Cardiac muscle cell (in vitro differentiated cells and primary cell): ENCODE measurements around the gene PLD1. TPM values are rescaled to one million over a fixed set of nuclear protein-coding genes. Genes with fewer than 3 reads are reported as not detected.

Source experiments
- DNase-seq, 2 donors: peaks; one replicate each; pipeline versions ENCODE4 v3.0.0 to v3.0.0-alpha.2; 2010 to 2017; ENCODE audit warnings: low read depth in 1 of 2, low spot score in 1 of 2
- H3K27ac ChIP-seq: fragments of 200-600 bp; sonication (generic); 2 replicates; pipeline ENCODE4 v1.5.1; 2016
- H3K27me3 ChIP-seq: fragments of 200-600 bp; sonication (generic); 2 replicates; pipeline ENCODE4 v1.6.0; 2016; ENCODE audit warnings: control low read depth
- H3K36me3 ChIP-seq: fragments of 200-600 bp; sonication (generic); 2 replicates; pipeline ENCODE4 v1.5.1; 2016; ENCODE audit warnings: control low read depth
- H3K4me1 ChIP-seq: fragments of 200-600 bp; sonication (generic); 2 replicates; pipeline ENCODE4 v1.8.1; 2017; ENCODE audit warnings: low read depth, mild to moderate bottlenecking, mixed run types
- H3K4me3 ChIP-seq: fragments of 200-600 bp; sonication (generic); 2 replicates; pipeline ENCODE4 v1.5.1; 2016; ENCODE audit warnings: mild to moderate bottlenecking
- H3K9me3 ChIP-seq: fragments of 200-600 bp; sonication (generic); 2 replicates; pipeline ENCODE4 v1.5.1; 2017; ENCODE audit warnings: low read depth, mild to moderate bottlenecking, control low read depth
- CTCF ChIP-seq: IDR thresholded peaks from 2 replicates; pipeline ENCODE4 v1.5.1; 2012; ENCODE audit warnings: low read depth, mild to moderate bottlenecking, low read length
- polyA plus RNA-seq: library from polyadenylated mRNA; unstranded; fragments of >200 nt; fragmentation: Nextera tagmentation; extraction: Ambion mirVana; gene quantifications from 2 replicates; pipeline ENCODE4 v1.2.1, GENCODE V29; 2016
- total RNA-seq: library from RNA; depleted of rRNA; stranded (reverse); fragments of >200 nt; gene quantifications from 2 replicates; pipeline ENCODE4 v1.2.3, GENCODE V29; 2016

The PLD1 gene
- total and polyA plus RNA-seq, 2 experiments from 2014 or later, result 18.3 to 35.1 TPM

- H3K4me1 ChIP-seq, result no peaks in the 10 kb centered on the region
- H3K9me3 ChIP-seq, result no peaks in the 10 kb centered on the region
- no peak overlapping the region for H3K4me3 ChIP-seq
- H3K27me3 ChIP-seq, result no peaks in the 10 kb centered on the region
- no peak for TF ChIP-seq CTCF
- DNase-seq, result no peak
- no peaks in the 10 kb centered on the region for H3K36me3 ChIP-seq
- no peak overlapping the region for H3K27ac ChIP-seq
These were observed 77.5 kb downstream of the PLD1 start for GRCh38 chr3:171732756-171733155.

DNA sequence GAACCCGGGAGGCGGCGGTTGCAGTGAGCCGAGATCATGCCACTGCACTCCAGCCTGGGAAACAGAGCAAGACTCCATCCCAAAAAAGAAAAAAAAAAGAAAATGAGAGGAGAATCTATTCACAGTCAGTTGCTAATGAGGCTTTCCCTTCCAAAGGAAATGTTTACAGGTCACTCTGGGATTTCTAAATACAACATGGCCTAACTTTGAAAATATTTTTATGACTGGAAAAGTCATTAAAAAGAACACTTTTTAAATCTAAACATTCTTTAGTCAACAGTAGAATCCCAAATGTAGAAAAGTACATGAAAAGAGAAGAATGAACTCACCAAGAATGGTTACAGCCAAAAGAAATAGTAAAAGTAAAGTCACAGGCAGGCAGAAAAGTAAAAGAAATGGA is 78.6 kb downstream of the PLD1 start:
- Histone ChIP-seq H3K9me3 (no peaks in the 10 kb centered on the region), H3K4me3 (no peak overlapping the region), H3K27ac (no peak overlapping the region), H3K27me3 (no peaks in the 10 kb centered on the region), H3K36me3 (no peaks in the 10 kb centered on the region), H3K4me1 (no peaks in the 10 kb centered on the region)
- no peak for TF ChIP-seq CTCF
- no peak for DNase-seq

GRCh38 chr3:171729452-171730334 is 80.6 kb downstream of the PLD1 start:
- Histone ChIP-seq H3K27me3 (no peaks in the 10 kb centered on the region), H3K36me3 (peaks cover 1% of the 10 kb centered on the region), H3K27ac (no peak overlapping the region), H3K4me3 (no peak overlapping the region), H3K4me1 (no peaks in the 10 kb centered on the region), H3K9me3 (no peaks in the 10 kb centered on the region)
- no peak for TF ChIP-seq CTCF
- DNase-seq, result no peak

DNA sequence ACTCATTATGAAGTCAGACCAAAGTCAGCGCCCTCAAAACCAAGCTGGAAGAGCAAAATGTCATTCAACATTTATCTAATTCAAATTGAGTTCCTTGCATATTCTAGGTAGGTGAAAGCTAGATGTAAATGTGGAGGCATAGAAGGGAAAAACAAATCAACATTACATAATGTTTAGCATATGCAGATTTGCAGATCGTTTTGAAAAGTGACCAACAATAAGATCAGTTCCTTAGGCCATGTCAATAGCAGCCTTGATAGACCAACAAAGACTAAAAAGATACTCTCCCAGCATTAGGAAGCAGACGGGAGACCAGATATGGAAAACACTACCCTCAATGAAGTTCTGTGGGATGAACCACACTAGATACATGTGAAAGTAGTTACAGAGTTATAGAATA is 83.0 kb downstream of the PLD1 start:
- Histone ChIP-seq H3K36me3 (peaks cover 8% of the 10 kb centered on the region), H3K4me3 (no peak overlapping the region), H3K9me3 (no peaks in the 10 kb centered on the region), H3K4me1 (no peaks in the 10 kb centered on the region), H3K27me3 (no peaks in the 10 kb centered on the region), H3K27ac (no peak overlapping the region)
- no peak for TF ChIP-seq CTCF
- no peak for DNase-seq

DNA sequence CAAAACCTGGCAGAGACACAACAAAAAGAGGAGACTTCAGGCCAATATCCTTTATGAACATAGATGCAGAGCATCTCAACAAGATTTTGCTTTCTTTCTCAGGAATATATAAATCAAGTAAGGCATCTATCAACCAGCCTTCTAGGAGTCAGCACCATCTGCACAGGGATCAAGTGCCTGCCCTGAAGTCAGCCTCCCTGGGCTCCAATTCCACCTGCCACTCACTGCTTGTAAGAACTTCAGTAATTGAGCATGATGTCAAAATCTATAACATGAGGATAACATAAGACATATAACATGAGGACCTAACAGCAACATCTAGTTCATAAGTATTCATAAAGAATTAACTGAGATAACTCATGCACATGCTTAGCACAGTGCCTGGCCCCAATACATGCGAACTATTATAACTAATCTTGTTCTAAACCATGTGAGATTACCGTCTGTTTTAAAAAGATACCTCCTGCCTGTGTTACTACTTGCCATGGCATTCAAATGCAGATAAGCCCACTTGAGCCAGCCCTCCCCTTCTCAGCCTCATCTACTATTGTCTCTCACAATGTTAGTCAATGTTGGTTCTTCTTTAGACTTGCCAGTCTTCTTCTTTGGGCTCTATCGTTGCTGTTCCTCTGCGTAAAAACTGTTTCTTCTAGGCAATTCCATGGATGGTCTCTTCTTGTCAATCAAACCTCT is 91.6 kb downstream of the PLD1 start:
- DNase-seq, result no peak
- H3K9me3 ChIP-seq, result peaks cover 3% of the 10 kb centered on the region

More for the DNA sequence above, 91.6 kb downstream of the PLD1 start:
- Histone ChIP-seq H3K4me1 (no peaks in the 10 kb centered on the region), H3K4me3 (no peak overlapping the region), H3K27me3 (no peaks in the 10 kb centered on the region), H3K36me3 (no peaks in the 10 kb centered on the region), H3K27ac (no peak overlapping the region)
- no peak for TF ChIP-seq CTCF
